BE2C (cell line): ENCODE data around the gene KSR1.

Source experiments
- DNase-seq: peaks from one replicate; pipeline ENCODE4 v3.0.0-alpha.2; 2020
- H3K27me3 ChIP-seq: fragments of 250-450 bp; sonication (Bioruptor Pico); 2 replicates; pipeline ENCODE4 v1.5.1; 2020; ENCODE audit warnings: mild to moderate bottlenecking
- H3K36me3 ChIP-seq: fragments of 250-450 bp; sonication (Bioruptor Pico); 2 replicates; pipeline ENCODE4 v1.5.1; 2020; ENCODE audit warnings: mild to moderate bottlenecking
- H3K4me1 ChIP-seq: fragments of 250-450 bp; sonication (Bioruptor Pico); 2 replicates; pipeline ENCODE4 v1.5.1; 2020
- H3K4me3 ChIP-seq: 2 replicates; pipeline ENCODE4 v1.5.1; 2011; ENCODE audit warnings: low read depth, low read length
- H3K9me3 ChIP-seq: fragments of 250-450 bp; sonication (Bioruptor Pico); 2 replicates; pipeline ENCODE4 v1.5.1; 2020
- CTCF ChIP-seq: IDR thresholded peaks from 2 replicates; pipeline ENCODE4 v1.5.1; 2012; ENCODE audit warnings: mild to moderate bottlenecking, low read depth, low read length

KSR1 gene

GRCh38 chr17:27553019-27553511, 96.8 kb downstream of the KSR1 start:
- Histone ChIP-seq H3K36me3 (no peaks in the 10 kb centered on the region), H3K4me3 (no peak overlapping the region), H3K4me1 (no peaks in the 10 kb centered on the region), H3K27me3 (no peaks in the 10 kb centered on the region), H3K9me3 (no peaks in the 10 kb centered on the region)
- DNase-seq = no peak
- TF ChIP-seq CTCF = no peak

- no peaks in the 10 kb centered on the region for H3K36me3 ChIP-seq
- DNase-seq = no peak
- H3K27me3 ChIP-seq = no peaks in the 10 kb centered on the region
- H3K4me3 ChIP-seq = no peak overlapping the region
- no peaks in the 10 kb centered on the region for H3K4me1 ChIP-seq
- TF ChIP-seq CTCF = no peak
- H3K9me3 ChIP-seq = no peaks in the 10 kb centered on the region
Measured at GRCh38 chr17:27554152-27554551, 97.9 kb downstream of the KSR1 start.

GRCh38 chr17:27554911-27555310, 98.7 kb downstream of the KSR1 start:
- no peak for TF ChIP-seq CTCF
- Histone ChIP-seq H3K4me3 (no peak overlapping the region), H3K27me3 (no peaks in the 10 kb centered on the region), H3K9me3 (no peaks in the 10 kb centered on the region), H3K36me3 (no peaks in the 10 kb centered on the region), H3K4me1 (no peaks in the 10 kb centered on the region)
- no peak for DNase-seq

GRCh38 chr17:27555339-27555738, 99.1 kb downstream of the KSR1 start:
- Histone ChIP-seq H3K4me1 (no peaks in the 10 kb centered on the region), H3K36me3 (no peaks in the 10 kb centered on the region), H3K4me3 (no peak overlapping the region), H3K9me3 (no peaks in the 10 kb centered on the region), H3K27me3 (no peaks in the 10 kb centered on the region)
- TF ChIP-seq CTCF = no peak
- DNase-seq = no peak

- Histone ChIP-seq H3K4me1 (no peaks in the 10 kb centered on the region), H3K9me3 (no peaks in the 10 kb centered on the region), H3K36me3 (no peaks in the 10 kb centered on the region), H3K4me3 (no peak overlapping the region), H3K27me3 (no peaks in the 10 kb centered on the region)
- TF ChIP-seq CTCF = no peak
- no peak for DNase-seq
Measured at GRCh38 chr17:27558341-27558740, 102.1 kb downstream of the KSR1 start.

GRCh38 chr17:27558842-27559505, 102.7 kb downstream of the KSR1 start:
- Histone ChIP-seq H3K4me1 (no peaks in the 10 kb centered on the region), H3K4me3 (no peak overlapping the region), H3K36me3 (no peaks in the 10 kb centered on the region), H3K27me3 (no peaks in the 10 kb centered on the region), H3K9me3 (no peaks in the 10 kb centered on the region)
- no peak for TF ChIP-seq CTCF
- DNase-seq = no peak
